HG02623 (cell line): ENCODE results near the gene GIGYF1.

ENCODE experiments used
- ATAC-seq: cut with Tn5 transposase; IDR thresholded peaks from one replicate; pipeline ENCODE4 v1.9.1; 2021; ENCODE audit warnings: moderate library complexity; ENCODE audit not compliant: unreplicated experiment

Gene GIGYF1

DNA sequence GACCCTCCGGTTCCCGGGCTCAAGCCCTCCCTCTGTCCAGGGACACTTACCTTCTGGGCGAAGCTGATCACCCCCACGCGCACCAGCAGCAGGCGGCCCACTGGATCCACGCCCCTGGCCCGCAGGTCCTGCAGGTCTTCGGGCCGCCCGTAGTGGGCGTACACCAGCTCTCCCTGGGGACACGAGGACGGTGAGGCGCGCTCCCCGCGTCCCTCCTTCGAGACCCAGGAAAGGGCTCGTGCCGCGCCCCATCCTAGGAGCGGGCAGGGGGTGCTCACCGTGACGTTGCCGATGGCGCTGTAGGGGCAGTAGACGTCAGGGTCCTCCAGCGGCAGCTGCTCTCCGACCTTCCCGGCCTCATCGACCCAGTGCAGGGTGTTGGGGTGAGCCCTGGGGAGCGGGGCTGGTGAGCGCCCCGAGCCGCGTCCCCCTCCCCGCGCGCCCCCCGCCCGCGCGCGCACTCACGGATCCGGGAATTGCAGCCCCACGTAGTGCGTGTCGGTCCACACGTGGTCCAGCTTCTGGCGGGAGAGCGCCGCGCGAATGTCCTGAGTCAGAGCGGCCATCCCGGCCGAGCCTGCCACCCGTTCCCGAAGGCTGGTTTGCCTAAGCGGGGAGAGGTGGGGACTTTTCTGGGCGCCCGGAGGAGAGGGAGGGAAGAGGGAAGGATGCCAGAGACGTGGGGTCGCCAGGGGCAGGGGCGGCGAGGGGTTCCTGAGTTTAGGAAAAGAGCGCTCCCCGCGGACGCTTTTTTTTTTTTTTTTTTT is 60.9 kb downstream of the GIGYF1 start:
- no peak for ATAC-seq

DNA sequence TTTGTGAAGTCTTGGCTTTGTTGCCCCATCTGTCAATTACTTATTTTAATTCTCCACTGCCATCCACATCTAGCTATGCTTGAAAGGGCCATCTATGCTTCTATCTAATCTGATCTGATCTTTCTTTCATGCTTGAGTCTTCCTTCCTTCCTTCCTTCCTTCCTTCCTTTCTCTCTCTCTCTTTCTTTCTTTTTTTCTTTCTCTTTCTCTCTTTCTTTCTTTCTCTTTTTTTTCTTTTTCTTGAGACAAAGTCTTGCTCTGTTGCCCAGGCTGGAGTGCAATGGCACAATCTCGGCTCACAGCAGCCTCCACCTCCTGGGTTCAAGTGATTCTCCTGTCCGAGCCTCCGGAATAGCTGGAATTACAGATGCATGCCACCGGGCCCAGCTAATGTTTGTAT is 64.0 kb downstream of the GIGYF1 start:
- no peak for ATAC-seq
